ENCODE measurements around the gene CCSER1. TPM values are rescaled to one million over a fixed set of nuclear protein-coding genes. Genes with fewer than 3 reads are reported as not detected.
"Not testable (repeated sequence)": the region's sequence is repeated elsewhere in the genome, so short reads cannot be mapped to it uniquely, and the experiment has no call there.

Gene CCSER1
- total RNA-seq, 2 experiments from 2014 or later: not detected

GRCh38 chr4:91170768-91171167 lies 1043.6 kb downstream of the CCSER1 start:
- no peaks in the 10 kb centered on the region for H3K4me1 Mint-ChIP-seq (ENCODE audit: low read depth)
- intact Hi-C loops (cut with micrococcal nuclease): no loop called here
- ChIA-PET CTCF (no interaction called here), POLR2A (no interaction called here)
- H3K36me3 Mint-ChIP-seq (ENCODE audit: low read depth): no peaks in the 10 kb centered on the region
- DNase-seq (no peak), ATAC-seq (no peak)
- H3K9me3 Mint-ChIP-seq: peaks cover 3% of the 10 kb centered on the region
- no peaks in the 10 kb centered on the region for H3K27me3 Mint-ChIP-seq
- no peak overlapping the region for H3K27ac Mint-ChIP-seq
- no peak overlapping the region for H3K4me3 Mint-ChIP-seq
- TF ChIP-seq CTCF (IDR thresholded peaks at IDR 0.05): no peak

- CTCF ChIA-PET: no interaction called here
- POLR2A ChIA-PET: no interaction called here
- H3K36me3 Mint-ChIP-seq (ENCODE audit: low read depth): no peaks in the 10 kb centered on the region
- intact Hi-C loops (cut with micrococcal nuclease): no loop called here
- H3K9me3 Mint-ChIP-seq: peaks cover 5% of the 10 kb centered on the region
- no peaks in the 10 kb centered on the region for H3K4me1 Mint-ChIP-seq (ENCODE audit: low read depth)
- no peaks in the 10 kb centered on the region for H3K27me3 Mint-ChIP-seq
- no peak for TF ChIP-seq CTCF (IDR thresholded peaks at IDR 0.05)
- DNase-seq (no peak), ATAC-seq (no peak)
- no peak overlapping the region for H3K27ac Mint-ChIP-seq
- no peak overlapping the region for H3K4me3 Mint-ChIP-seq
Observed at GRCh38 chr4:91171217-91171616, 1044.0 kb downstream of the CCSER1 start.

- intact Hi-C loops (cut with micrococcal nuclease); H3K36me3 Mint-ChIP-seq (ENCODE audit: low read depth); CTCF ChIA-PET; H3K9me3 Mint-ChIP-seq; H3K27me3 Mint-ChIP-seq; ATAC-seq; H3K4me1 Mint-ChIP-seq (ENCODE audit: low read depth); H3K27ac Mint-ChIP-seq; DNase-seq; H3K4me3 Mint-ChIP-seq; POLR2A ChIA-PET: not testable (repeated sequence)
Observed at GRCh38 chr4:91185061-91185460, 1057.9 kb downstream of the CCSER1 start.

GRCh38 chr4:91198951-91199350 lies 1071.8 kb downstream of the CCSER1 start:
- no peak for DNase-seq
- Mint-ChIP-seq H3K27me3 (no peaks in the 10 kb centered on the region), H3K4me1 (ENCODE audit: low read depth) (no peaks in the 10 kb centered on the region), H3K4me3 (no peak overlapping the region), H3K27ac (no peak overlapping the region), H3K9me3 (peaks cover 1% of the 10 kb centered on the region), H3K36me3 (ENCODE audit: low read depth) (no peaks in the 10 kb centered on the region)
- ATAC-seq: no peak
- POLR2A ChIA-PET: no interaction called here
- intact Hi-C loops (cut with micrococcal nuclease): no loop called here
- CTCF ChIA-PET: no interaction called here
- TF ChIP-seq CTCF (IDR thresholded peaks at IDR 0.05): no peak

- POLR2A ChIA-PET: no interaction called here
- Mint-ChIP-seq H3K27me3 (no peaks in the 10 kb centered on the region), H3K4me1 (ENCODE audit: low read depth) (no peaks in the 10 kb centered on the region), H3K9me3 (peaks cover 3% of the 10 kb centered on the region), H3K27ac (no peak overlapping the region), H3K36me3 (ENCODE audit: low read depth) (no peaks in the 10 kb centered on the region), H3K4me3 (no peak overlapping the region)
- TF ChIP-seq CTCF (IDR thresholded peaks at IDR 0.05): no peak
- intact Hi-C loops (cut with micrococcal nuclease): no loop called here
- ATAC-seq (no peak), DNase-seq (no peak)
- CTCF ChIA-PET: no interaction called here
Observed at GRCh38 chr4:91207535-91207934, 1080.3 kb downstream of the CCSER1 start.

GRCh38 chr4:91212211-91212610 lies 1085.0 kb downstream of the CCSER1 start:
- DNase-seq (no peak), ATAC-seq (no peak)
- ChIA-PET POLR2A (no interaction called here), CTCF (no interaction called here)
- TF ChIP-seq CTCF (IDR thresholded peaks at IDR 0.05): no peak
- intact Hi-C loops (cut with micrococcal nuclease): no loop called here
- Mint-ChIP-seq H3K9me3 (peaks cover 3% of the 10 kb centered on the region), H3K27ac (no peak overlapping the region), H3K4me3 (no peak overlapping the region), H3K4me1 (ENCODE audit: low read depth) (no peaks in the 10 kb centered on the region), H3K27me3 (no peaks in the 10 kb centered on the region), H3K36me3 (ENCODE audit: low read depth) (no peaks in the 10 kb centered on the region)

- H3K4me1 Mint-ChIP-seq (ENCODE audit: low read depth); POLR2A ChIA-PET; H3K27me3 Mint-ChIP-seq; H3K36me3 Mint-ChIP-seq (ENCODE audit: low read depth); DNase-seq; intact Hi-C loops (cut with micrococcal nuclease); CTCF ChIA-PET; ATAC-seq; H3K27ac Mint-ChIP-seq; H3K4me3 Mint-ChIP-seq; H3K9me3 Mint-ChIP-seq: not testable (repeated sequence)
Observed at GRCh38 chr4:91217831-91218403, 1090.7 kb downstream of the CCSER1 start.

All from activated CD8-positive, alpha-beta T cell treated with anti-CD3 and anti-CD28 coated beads for 36 hours (primary cell).